IPS DF 4.7 (cell line): ENCODE results near the gene MGAT2.
"Not testable (repeated sequence)": the region's sequence is repeated elsewhere in the genome, so short reads cannot be mapped to it uniquely, and the experiment has no call there.

Experiments
- DNase-seq: peaks from one replicate; pipeline ENCODE4 v3.0.0-alpha.2; 2013; ENCODE audit warnings: low spot score; ENCODE audit errors: extremely low read depth

MGAT2 gene

DNA sequence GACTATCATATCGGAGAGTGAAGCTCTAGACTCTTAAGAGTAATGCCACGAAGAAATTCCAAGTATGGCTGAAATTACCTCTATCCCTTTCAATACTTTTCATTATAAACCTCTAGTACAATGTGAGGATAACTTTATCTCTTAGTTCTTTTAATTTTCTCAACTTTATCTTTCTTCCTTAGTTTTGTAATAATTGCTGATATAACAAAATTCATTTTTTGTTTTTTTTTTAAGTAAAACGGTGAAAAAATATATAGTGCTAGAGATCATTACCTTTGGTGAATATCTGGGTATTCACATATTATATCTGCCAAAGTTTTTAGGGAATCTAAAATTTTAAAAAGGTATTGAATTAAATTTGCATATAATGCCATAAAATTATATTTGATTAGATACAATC, 33.9 kb downstream of the MGAT2 start:
- no peak for DNase-seq

DNA sequence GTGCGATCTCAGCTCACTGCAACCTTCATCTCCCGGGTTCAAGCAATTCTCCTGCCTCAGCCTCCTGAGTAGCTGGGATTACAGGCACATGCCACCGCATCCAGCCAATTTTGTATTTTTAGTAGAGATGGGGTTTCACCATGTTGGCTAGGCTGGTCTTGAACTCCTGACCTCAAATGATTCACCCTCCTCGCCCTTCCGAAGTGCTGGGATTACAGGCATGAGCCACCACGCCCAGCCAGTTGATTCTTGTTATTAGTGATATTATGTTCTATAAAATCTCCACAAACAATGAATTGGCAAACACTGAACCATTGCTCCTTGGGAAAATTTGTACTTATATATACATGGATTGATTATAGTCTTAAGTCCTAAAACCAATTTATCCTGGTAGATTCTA, 36.9 kb downstream of the MGAT2 start:
- DNase-seq = not testable (repeated sequence)

DNA sequence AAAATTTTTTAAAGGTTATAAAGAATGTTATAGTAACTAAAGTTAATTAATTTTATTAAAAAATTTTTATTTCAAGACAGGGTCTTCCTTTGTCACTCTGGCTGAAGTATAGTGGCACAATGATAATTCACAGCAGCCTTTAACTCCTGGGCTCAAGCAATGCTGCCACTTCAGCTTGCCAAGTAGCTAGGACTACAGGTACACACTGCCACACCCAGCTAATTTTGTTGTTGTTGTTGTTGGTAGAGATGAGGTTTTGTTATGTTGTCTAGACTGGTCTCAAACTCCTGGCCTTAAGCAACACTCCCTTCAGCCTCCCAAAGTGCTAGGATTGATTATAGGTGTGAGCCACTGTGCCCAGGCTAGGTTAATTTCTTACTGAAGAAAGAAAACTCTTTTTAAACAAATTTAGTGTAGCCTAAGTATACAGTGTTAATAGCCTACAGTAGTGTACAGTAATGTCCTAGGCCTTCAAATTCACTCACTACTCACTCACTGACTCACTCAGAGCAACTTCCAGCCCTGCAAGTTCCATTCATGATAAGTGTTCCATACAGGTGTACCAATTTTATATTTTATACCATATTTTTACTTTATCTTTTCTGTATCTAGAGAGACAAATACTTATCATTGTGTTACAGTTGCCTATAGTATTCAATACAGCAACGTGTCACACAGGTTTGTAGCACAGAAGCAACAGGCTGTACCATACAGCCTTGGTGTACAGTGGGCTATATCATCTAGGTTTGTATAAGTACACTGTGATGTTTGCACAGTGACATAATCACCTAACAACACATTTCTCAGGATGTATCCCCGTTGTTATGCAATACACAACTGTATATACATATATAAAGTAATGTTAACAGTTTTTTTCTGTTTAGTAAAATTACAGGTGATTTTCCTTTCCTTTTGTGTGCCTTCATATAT, 39.2 kb downstream of the MGAT2 start:
- DNase-seq = no peak

DNA sequence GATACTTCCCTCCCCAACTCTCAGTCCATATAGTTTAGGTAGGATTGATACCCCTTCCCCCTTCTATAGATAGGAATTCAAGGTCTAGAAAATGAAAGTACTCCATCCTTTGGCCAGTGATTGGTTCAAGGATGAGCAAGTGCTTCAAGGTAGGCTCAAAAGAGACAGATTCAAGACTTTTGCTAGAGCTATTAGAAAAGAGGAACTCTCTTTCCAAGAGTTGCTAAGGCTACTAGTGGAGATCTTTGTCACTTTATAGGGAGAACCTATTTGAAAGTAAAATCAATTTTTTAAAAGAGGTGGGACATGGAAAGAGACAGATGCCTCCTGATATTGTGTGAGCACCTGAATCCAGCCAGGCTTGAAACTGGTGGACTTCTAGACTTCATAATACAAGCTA, 49.9 kb downstream of the MGAT2 start:
- DNase-seq = no peak
